C4-2B (cell line): ENCODE results near the gene SNX15.

Source experiments
- ZFX ChIP-seq: fragments of 450-650 bp; IDR thresholded peaks from 2 replicates; pipeline ENCODE4 v1.6.1; 2017
- TF ChIP-seq, protein P1 (sequence below): fragments of 450-650 bp; conservative IDR thresholded peaks from 2 replicates; pipeline ENCODE4 v1.5.1; 2017; ENCODE audit warnings: mild to moderate bottlenecking

GRCh38 chr11:65085446-65085845, 58.2 kb downstream of the SNX15 start:
- TF ChIP-seq, protein P1, sequence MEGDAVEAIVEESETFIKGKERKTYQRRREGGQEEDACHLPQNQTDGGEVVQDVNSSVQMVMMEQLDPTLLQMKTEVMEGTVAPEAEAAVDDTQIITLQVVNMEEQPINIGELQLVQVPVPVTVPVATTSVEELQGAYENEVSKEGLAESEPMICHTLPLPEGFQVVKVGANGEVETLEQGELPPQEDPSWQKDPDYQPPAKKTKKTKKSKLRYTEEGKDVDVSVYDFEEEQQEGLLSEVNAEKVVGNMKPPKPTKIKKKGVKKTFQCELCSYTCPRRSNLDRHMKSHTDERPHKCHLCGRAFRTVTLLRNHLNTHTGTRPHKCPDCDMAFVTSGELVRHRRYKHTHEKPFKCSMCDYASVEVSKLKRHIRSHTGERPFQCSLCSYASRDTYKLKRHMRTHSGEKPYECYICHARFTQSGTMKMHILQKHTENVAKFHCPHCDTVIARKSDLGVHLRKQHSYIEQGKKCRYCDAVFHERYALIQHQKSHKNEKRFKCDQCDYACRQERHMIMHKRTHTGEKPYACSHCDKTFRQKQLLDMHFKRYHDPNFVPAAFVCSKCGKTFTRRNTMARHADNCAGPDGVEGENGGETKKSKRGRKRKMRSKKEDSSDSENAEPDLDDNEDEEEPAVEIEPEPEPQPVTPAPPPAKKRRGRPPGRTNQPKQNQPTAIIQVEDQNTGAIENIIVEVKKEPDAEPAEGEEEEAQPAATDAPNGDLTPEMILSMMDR = no peak
- TF ChIP-seq ZFX = no peak
